HuH-7 (cell line): Measurements from ENCODE around the gene RABEP2.
"Not testable (repeated sequence)": the region's sequence is repeated elsewhere in the genome, so short reads cannot be mapped to it uniquely, and the experiment has no call there.

Experiments
- DNase-seq: peaks from one replicate; pipeline ENCODE4 v3.0.0; 2011; ENCODE audit warnings: low spot score

RABEP2 gene

GRCh38 chr16:28903344-28904042 is 21.5 kb downstream of the RABEP2 start:
- DNase-seq = no peak

- DNase-seq = no peak
Measured at GRCh38 chr16:28902909-28903308, 22.1 kb downstream of the RABEP2 start.

DNA sequence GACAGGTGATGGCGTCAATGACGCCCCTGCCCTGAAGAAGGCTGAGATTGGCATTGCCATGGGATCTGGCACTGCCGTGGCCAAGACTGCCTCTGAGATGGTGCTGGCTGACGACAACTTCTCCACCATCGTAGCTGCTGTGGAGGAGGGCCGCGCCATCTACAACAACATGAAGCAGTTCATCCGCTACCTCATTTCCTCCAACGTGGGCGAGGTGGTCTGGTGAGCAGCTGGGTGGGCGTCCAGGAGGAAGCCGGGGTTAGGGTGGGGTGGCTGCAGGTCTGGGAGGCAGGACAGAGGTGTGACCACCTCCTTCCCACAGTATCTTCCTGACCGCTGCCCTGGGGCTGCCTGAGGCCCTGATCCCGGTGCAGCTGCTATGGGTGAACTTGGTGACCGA is 23.2 kb downstream of the RABEP2 start:
- no peak for DNase-seq

GRCh38 chr16:28900601-28901000 is 24.4 kb downstream of the RABEP2 start:
- DNase-seq = no peak

DNA sequence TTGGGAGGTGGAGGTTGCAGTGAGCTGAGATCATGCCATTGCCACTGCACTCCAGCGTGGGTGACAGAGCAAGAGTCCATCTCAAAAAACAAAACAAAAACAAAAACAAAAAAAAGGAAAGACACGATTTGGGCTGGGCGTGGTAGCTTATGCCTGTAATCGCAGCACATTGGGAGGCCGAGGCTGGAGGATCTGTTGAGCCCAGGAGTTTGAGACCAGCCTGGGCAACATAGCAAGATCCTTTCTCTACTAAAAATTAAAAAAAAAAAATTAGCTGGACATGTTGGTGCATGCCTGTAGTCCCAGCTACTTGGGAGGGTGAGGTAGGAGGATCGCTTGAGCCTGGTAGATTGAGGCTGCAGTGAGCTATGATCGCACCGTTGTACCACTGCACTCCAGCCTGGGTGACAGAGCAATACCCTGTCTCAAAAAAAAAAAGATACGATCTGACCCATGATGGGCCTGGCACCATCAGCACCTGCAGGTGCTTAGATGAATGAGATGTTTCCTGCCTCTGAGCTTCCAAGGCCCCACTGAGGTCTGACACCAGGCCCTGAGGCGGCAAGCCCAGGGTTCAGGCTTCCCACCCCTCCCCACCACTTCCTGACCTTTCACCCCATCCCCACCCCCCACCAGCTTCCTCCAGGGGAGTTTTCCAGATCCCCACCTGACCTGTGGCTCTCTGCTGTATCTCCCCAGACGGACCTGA is 25.0 kb downstream of the RABEP2 start:
- DNase-seq = no peak

GRCh38 chr16:28898942-28899341 is 26.1 kb downstream of the RABEP2 start:
- no peak for DNase-seq

GRCh38 chr16:28898266-28898665 is 26.8 kb downstream of the RABEP2 start:
- no peak for DNase-seq

GRCh38 chr16:28897826-28898225 is 27.2 kb downstream of the RABEP2 start:
- no peak for DNase-seq

DNA sequence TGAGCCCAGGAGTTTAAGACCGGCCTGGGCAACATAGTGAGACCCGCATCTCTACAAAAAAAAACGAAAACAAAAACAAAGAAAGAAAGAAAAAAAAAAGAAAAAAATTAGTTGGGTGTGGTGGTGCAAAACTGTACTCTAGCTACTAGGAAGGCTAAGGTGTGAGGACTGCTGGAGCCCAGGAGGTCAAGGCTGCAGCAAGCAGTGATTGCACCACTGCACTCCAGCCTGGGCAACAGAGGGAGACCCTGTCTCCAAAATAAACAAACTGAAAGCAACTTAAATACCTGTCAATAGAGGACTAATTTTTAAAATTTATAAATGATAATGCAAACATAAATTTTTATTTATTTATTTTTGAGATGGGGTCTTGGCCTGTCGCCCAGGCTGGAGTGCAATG is 29.4 kb downstream of the RABEP2 start:
- no peak for DNase-seq

GRCh38 chr16:28893291-28893690 is 31.7 kb downstream of the RABEP2 start:
- no peak for DNase-seq

DNA sequence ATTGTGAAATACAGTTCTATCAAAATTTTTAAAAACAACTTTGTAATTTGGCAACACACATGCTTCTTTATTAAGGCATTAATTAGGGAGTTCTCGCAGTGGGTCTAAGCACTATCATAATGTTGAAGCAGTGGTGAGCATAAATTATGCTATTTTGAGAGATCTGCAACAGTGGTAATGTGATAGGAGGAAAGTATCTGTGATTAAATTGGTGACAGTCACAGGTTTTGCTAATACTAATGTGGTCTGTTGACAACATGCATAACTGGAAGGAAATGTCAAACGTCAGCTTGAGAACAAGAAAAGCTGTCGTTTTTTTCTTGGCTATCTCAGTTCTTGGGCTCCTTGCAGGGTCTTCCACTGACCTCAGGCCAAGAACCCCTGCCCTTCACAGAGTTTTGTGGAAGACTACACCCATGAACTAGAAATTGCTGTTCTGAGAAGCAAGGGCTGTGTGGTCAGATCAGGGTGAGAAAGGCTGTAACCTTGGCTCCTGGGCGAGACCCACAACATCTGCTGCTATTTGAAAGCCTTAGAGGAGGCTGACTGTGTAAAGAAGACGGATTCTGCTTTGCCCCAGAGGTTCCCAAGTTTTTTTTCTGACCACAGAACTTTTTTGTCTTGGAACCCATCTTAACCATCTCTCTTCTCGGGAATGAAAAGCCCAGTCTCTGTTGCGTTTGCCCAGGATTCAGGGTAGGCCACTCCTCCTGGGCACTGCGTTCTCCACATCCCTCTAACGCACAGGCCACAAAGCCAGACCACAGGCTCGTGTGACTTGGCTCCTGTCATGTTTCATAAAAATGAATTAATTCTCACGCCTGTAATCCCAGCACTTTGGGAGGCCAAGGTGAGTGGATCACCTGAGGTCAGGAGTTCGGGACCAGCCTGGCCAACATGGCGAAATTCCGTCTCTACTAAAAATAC is 32.8 kb downstream of the RABEP2 start:
- no peak for DNase-seq

GRCh38 chr16:28890355-28890754 is 34.7 kb downstream of the RABEP2 start:
- DNase-seq = not testable (repeated sequence)

GRCh38 chr16:28886945-28887344 is 38.1 kb downstream of the RABEP2 start:
- no peak for DNase-seq

- no peak for DNase-seq
Measured at GRCh38 chr16:28884045-28884444, 41.0 kb downstream of the RABEP2 start.

GRCh38 chr16:28883221-28883996 is 41.6 kb downstream of the RABEP2 start:
- DNase-seq = no peak

GRCh38 chr16:28882551-28883160 is 42.4 kb downstream of the RABEP2 start:
- DNase-seq = no peak

DNA sequence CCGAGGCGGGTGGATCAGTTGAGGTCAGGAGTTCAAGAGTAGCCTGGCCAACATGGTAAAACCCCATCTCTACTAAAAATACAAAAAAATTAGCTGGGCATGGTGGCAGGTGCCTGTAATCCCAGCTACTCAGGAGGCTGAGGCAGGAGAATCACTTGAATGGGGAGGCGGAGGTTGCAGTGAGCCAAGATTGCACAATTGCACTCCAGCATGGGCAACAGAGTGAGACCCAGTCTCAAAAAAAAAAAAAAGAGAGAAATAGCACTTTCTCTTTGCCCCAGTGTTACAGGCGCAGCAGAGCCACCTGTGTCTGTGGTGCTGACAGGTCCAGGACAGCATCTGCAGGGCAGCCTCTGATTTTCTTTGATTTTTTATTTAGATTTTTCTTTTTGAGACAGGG is 43.5 kb downstream of the RABEP2 start:
- DNase-seq = not testable (repeated sequence)

GRCh38 chr16:28880955-28881354 is 44.1 kb downstream of the RABEP2 start:
- DNase-seq = no peak

DNA sequence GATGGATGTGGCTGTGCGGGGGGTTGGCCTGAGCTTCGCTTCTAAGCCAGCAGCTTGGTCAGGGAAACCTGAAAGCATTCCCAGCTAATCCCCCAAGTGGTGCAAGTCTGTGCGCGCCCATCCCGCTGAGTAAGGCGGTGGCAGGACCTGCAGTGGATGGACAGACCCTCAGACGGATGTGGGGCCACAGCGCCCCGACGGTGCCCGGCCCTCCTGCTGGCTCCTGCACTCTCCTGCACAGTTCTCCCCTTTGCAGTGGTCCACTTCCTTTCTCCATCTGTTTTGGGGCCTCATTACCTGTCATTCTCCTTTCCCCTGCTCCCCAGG is 44.5 kb downstream of the RABEP2 start:
- DNase-seq = no peak

GRCh38 chr16:28879841-28880588 is 45.0 kb downstream of the RABEP2 start:
- peak; percentile 98 for DNase-seq
